HG02970 (cell line): ENCODE results near the gene CDC7.

Source experiments
- ATAC-seq: cut with Tn5 transposase; IDR thresholded peaks from one replicate; pipeline ENCODE4 v1.9.1; 2021; ENCODE audit warnings: mild to moderate bottlenecking, moderate library complexity, moderate number of reproducible peaks; ENCODE audit not compliant: unreplicated experiment, low FRiP score

CDC7 gene

GRCh38 chr1:91569411-91570119 is 68.9 kb downstream of the CDC7 start:
- ATAC-seq = no peak

DNA sequence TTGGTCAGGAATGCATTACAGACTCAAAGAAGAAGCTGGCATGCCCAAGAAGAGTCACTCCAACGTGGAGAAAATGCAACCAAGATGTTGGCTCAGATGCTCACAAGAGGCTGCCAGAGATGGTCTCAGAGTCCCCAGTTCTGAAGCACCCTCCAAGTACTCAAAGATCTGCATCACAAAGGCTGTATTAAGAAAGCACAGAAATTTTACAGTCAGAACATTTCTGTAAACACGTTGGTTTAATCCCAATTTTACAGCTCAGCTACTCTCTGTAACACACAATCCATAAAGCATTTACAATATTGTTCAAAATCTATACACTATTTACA is 69.4 kb downstream of the CDC7 start:
- no peak for ATAC-seq

- ATAC-seq = no peak
Measured at GRCh38 chr1:91572044-91572443, 71.4 kb downstream of the CDC7 start.
